OCI-LY7 (cell line): ENCODE data around the gene CRYBG1. TPM values are rescaled to one million over a fixed set of nuclear protein-coding genes. Genes with fewer than 3 reads are reported as not detected.

ENCODE experiments used
- BruUV-seq: library from RNA; stranded (reverse); fragments of 400-500 nt; replicated peaks from 2 replicates; lab custom pipeline; 2021; lab: Mats Ljungman, UMichigan
- CTCF ChIA-PET: fragments of 300-600 bp; sonication (Branson Sonifier 250); formaldehyde crosslinking; loops from one replicate; lab custom pipeline; 2022; ENCODE audit warnings: antibody characterized with exemption; ENCODE audit not compliant: unreplicated experiment; lab: Charles Lee
- POLR2A ChIA-PET: fragments of 300-600 bp; sonication (Branson Sonifier 250); formaldehyde crosslinking; loops from one replicate; lab custom pipeline; 2022; ENCODE audit warnings: antibody characterized with exemption; lab: Charles Lee
- DNase-seq: peaks from one replicate; pipeline ENCODE4 v3.0.0-alpha.2; 2015; ENCODE audit warnings: low spot score
- H2AFZ ChIP-seq: fragments of 200-600 bp; sonication (generic), shearing (Covaris generic); 2 replicates; pipeline ENCODE4 v1.6.1; 2014; ENCODE audit warnings: mild to moderate bottlenecking, antibody characterized with exemption, low read length, moderate library complexity
- H3K27ac ChIP-seq: fragments of 200-600 bp; sonication (generic); 2 replicates; pipeline ENCODE4 v1.5.1; 2014; ENCODE audit warnings: mixed run types, low read depth, mild to moderate bottlenecking, moderate library complexity, low read length, inconsistent platforms; ENCODE audit not compliant: poor library complexity, severe bottlenecking
- H3K36me3 ChIP-seq: fragments of 200-600 bp; sonication (generic); 2 replicates; pipeline ENCODE4 v1.6.1; 2014; ENCODE audit warnings: mild to moderate bottlenecking, antibody characterized with exemption, low read length, moderate library complexity, mixed read lengths; ENCODE audit not compliant: insufficient read depth
- H3K4me1 ChIP-seq: fragments of 200-600 bp; sonication (generic); 2 replicates; pipeline ENCODE4 v1.5.1; 2014; ENCODE audit warnings: mild to moderate bottlenecking, low read length; ENCODE audit not compliant: insufficient read depth, poor library complexity, severe bottlenecking
- H3K4me2 ChIP-seq: fragments of 200-600 bp; sonication (generic); 2 replicates; pipeline ENCODE4 v1.6.1; 2014; ENCODE audit warnings: mild to moderate bottlenecking, low read length
- H3K4me3 ChIP-seq: fragments of 200-600 bp; sonication (generic); 2 replicates; pipeline ENCODE4 v1.5.1; 2014; ENCODE audit warnings: mild to moderate bottlenecking, low read depth, low read length; ENCODE audit not compliant: poor library complexity, severe bottlenecking
- H3K79me2 ChIP-seq: fragments of 200-600 bp; sonication (generic); 2 replicates; pipeline ENCODE4 v1.6.1; 2016; ENCODE audit warnings: low read depth, mild to moderate bottlenecking, low read length, moderate library complexity, mixed read lengths; ENCODE audit not compliant: insufficient read depth
- H3K9me2 ChIP-seq: fragments of 200-600 bp; sonication (generic); 2 replicates; pipeline ENCODE4 v1.6.1; 2016; ENCODE audit warnings: mild to moderate bottlenecking, low read length, mixed read lengths; ENCODE audit not compliant: insufficient read depth
- H3K9me3 ChIP-seq: fragments of 200-600 bp; sonication (generic); 2 replicates; pipeline ENCODE4 v1.6.1; 2014; ENCODE audit warnings: mild to moderate bottlenecking, mixed run types, low read length, mixed read lengths
- H4K20me1 ChIP-seq: fragments of 200-600 bp; sonication (generic); 2 replicates; pipeline ENCODE4 v1.6.1; 2014; ENCODE audit warnings: mild to moderate bottlenecking, antibody characterized with exemption, low read length, moderate library complexity, mixed read lengths; ENCODE audit not compliant: insufficient read depth
- EZH2phosphoT487 ChIP-seq: fragments of 200-600 bp; sonication (generic); IDR thresholded peaks from 2 replicates; pipeline ENCODE4 v1.6.1; 2018; ENCODE audit warnings: low read depth, borderline replicate concordance, mild to moderate bottlenecking, mixed run types, antibody characterized with exemption, low read length, moderate library complexity, mixed read lengths
- intact Hi-C: fragments of 100-400 bp; cut with micrococcal nuclease; formaldehyde crosslinking; loops from one replicate; pipeline ENCODE4 v1.10.0; 2022; ENCODE audit not compliant: unreplicated experiment
- total RNA-seq, 2 experiments: library from RNA; depleted of rRNA in 1 of 2; stranded (reverse); fragments of >200 nt in 1 of 2; shearing (Covaris generic) in 1 of 2; gene quantifications; 2 replicates each; pipeline ENCODE4 v1.2.3, GENCODE V29; 2014 to 2022
- TF ChIP-seq, protein P1 (sequence below): fragments of 200-600 bp; sonication (generic); conservative IDR thresholded peaks from 2 replicates; pipeline ENCODE4 v1.5.1; 2014; ENCODE audit warnings: mild to moderate bottlenecking, antibody characterized with exemption, low read length, moderate library complexity, mixed read lengths

The CRYBG1 gene
- total RNA-seq, 2 experiments from 2014 or later: 41.7 to 66.2 TPM

GRCh38 chr6:106419900-106420613, 59.5 kb downstream of the CRYBG1 start:
- Histone ChIP-seq H3K79me2 (no peaks in the 10 kb centered on the region), H3K9me3 (no peaks in the 10 kb centered on the region), H2AFZ (no peak overlapping the region), H3K4me2 (no peak overlapping the region), H3K4me3 (no peak overlapping the region), H3K9me2 (no peaks in the 10 kb centered on the region), H3K36me3 (no peaks in the 10 kb centered on the region), H4K20me1 (no peaks in the 10 kb centered on the region), H3K27ac (no peak overlapping the region), H3K4me1 (no peaks in the 10 kb centered on the region)
- CTCF ChIA-PET: no interaction called here
- no peak for DNase-seq
- no TSS peak for BruUV-seq
- TF ChIP-seq EZH2phosphoT487: no peak
- TF ChIP-seq, protein P1, sequence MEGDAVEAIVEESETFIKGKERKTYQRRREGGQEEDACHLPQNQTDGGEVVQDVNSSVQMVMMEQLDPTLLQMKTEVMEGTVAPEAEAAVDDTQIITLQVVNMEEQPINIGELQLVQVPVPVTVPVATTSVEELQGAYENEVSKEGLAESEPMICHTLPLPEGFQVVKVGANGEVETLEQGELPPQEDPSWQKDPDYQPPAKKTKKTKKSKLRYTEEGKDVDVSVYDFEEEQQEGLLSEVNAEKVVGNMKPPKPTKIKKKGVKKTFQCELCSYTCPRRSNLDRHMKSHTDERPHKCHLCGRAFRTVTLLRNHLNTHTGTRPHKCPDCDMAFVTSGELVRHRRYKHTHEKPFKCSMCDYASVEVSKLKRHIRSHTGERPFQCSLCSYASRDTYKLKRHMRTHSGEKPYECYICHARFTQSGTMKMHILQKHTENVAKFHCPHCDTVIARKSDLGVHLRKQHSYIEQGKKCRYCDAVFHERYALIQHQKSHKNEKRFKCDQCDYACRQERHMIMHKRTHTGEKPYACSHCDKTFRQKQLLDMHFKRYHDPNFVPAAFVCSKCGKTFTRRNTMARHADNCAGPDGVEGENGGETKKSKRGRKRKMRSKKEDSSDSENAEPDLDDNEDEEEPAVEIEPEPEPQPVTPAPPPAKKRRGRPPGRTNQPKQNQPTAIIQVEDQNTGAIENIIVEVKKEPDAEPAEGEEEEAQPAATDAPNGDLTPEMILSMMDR: no peak
- intact Hi-C loops: loop anchor here (10.0 kb wide), 1 partner anchor 55 kb away; the partner anchor contains the start of gene CRYBG1
- POLR2A ChIA-PET: no interaction called here

GRCh38 chr6:106421496-106421895, 61.0 kb downstream of the CRYBG1 start:
- no peaks in the 10 kb centered on the region for H3K9me2 ChIP-seq
- no peak overlapping the region for H3K4me3 ChIP-seq
- POLR2A ChIA-PET: no interaction called here
- no peaks in the 10 kb centered on the region for H3K9me3 ChIP-seq
- TF ChIP-seq, protein P1: no peak
- no peak for TF ChIP-seq EZH2phosphoT487
- intact Hi-C loops: loop anchor here (10.0 kb wide), 1 partner anchor 57 kb away; the partner anchor contains the start of gene CRYBG1
- H3K79me2 ChIP-seq: no peaks in the 10 kb centered on the region
- CTCF ChIA-PET: no interaction called here
- no peak for DNase-seq
- no peak overlapping the region for H3K4me2 ChIP-seq
- H3K27ac ChIP-seq: no peak overlapping the region
- H4K20me1 ChIP-seq: no peaks in the 10 kb centered on the region
- no TSS peak for BruUV-seq
- H3K4me1 ChIP-seq: no peaks in the 10 kb centered on the region
- no peaks in the 10 kb centered on the region for H3K36me3 ChIP-seq
- no peak overlapping the region for H2AFZ ChIP-seq

- no TSS peak for BruUV-seq
- H3K9me3 ChIP-seq: no peaks in the 10 kb centered on the region
- H3K4me2 ChIP-seq: no peak overlapping the region
- ChIA-PET CTCF (no interaction called here), POLR2A (interaction anchor here (1.0 kb wide), 1 partner anchor 11 kb away, joined by 3 read pairs; no protein-coding TSS in a partner anchor)
- H3K27ac ChIP-seq: no peak overlapping the region
- no peaks in the 10 kb centered on the region for H3K9me2 ChIP-seq
- intact Hi-C loops: loop anchor here (10.0 kb wide), 1 partner anchor 58 kb away; the partner anchor contains the start of gene CRYBG1
- TF ChIP-seq EZH2phosphoT487: no peak
- TF ChIP-seq, protein P1: no peak
- H4K20me1 ChIP-seq: no peaks in the 10 kb centered on the region
- no peak overlapping the region for H3K4me3 ChIP-seq
- no peaks in the 10 kb centered on the region for H3K36me3 ChIP-seq
- H2AFZ ChIP-seq: no peak overlapping the region
- no peaks in the 10 kb centered on the region for H3K79me2 ChIP-seq
- H3K4me1 ChIP-seq: no peaks in the 10 kb centered on the region
- no peak for DNase-seq
These were observed 62.0 kb downstream of the CRYBG1 start for GRCh38 chr6:106422534-106422933.
